ENCODE measurements around the gene CCN6.
"Not testable (repeated sequence)": the region's sequence is repeated elsewhere in the genome, so short reads cannot be mapped to it uniquely, and the experiment has no call there.

Gene CCN6

DNA sequence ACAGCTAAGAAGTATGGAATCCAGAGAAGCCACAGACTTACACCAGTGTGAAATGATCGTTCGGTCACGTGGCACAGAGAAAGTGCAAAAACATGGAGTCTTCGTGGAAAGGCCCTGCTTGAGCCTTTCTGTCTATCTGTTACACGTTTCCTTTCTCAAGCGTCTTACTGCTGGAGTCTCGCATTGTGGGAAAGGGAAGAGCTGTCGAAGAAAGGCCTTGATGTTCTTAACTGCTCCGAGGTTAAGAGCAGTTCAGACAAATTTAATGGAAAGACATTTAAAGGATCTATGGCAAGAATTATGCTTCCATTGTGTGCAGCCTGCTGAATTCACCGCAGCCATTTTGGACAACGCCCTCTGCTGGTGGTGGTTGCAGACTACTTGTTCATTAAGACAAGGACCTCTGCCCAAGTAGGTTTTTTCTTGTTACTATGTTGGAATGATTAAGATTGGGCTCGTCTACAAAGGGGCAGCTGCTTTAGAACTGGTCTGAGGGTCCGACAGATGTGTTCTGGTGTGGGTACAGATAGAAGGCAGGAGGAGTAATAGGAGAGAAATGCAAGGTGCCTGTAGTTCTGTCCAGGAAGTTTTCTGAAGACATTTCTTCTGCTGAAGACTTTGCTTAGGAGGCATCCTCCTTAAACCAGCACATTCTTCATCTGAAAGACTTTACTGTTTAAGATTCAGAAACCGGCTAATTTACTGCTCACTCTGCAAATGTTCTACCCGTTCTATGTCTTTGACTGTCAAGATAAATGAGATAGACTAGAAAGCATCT, 24.7 kb upstream of the CCN6 start:
- DNase-seq (ENCODE audit: low read depth in 3 of 3), result peak; percentile 65 to 81 (median 71)

DNA sequence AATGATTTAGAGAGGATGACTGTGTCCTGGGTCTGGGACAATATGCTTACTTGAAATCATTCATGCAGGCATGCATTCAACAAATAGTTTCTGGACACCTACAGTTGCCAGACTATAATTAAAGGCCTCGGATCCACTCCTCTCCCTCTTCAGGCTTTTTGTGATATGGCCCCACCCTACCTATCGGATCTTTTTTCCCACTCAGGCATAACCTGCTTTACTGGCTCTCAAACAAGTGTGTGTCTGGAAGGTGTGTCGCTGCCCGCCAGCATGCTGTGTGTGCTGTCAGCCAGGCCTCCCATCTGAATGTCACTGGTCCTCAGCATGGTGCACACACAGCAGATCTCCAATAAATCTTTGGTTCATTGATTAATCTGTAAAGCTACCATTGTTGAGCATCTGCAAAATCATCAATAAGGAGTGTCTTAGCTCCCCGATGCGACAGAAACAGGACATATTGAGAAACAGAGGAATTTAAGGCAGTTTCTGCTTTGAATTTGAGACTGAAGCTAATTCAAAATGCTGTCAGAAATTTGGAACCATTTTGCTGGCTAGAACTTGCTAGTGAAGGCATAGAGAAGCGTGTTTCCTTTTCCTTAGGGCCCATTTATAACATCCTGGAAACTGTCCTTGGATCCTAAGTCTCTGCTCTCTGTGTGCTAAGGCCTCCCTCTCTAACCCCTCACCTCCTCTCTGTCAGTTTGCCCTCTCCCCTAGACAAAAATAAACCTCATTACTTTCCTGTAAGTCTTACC, 23.5 kb upstream of the CCN6 start:
- no peak for DNase-seq (ENCODE audit: low read depth in 3 of 3)

DNA sequence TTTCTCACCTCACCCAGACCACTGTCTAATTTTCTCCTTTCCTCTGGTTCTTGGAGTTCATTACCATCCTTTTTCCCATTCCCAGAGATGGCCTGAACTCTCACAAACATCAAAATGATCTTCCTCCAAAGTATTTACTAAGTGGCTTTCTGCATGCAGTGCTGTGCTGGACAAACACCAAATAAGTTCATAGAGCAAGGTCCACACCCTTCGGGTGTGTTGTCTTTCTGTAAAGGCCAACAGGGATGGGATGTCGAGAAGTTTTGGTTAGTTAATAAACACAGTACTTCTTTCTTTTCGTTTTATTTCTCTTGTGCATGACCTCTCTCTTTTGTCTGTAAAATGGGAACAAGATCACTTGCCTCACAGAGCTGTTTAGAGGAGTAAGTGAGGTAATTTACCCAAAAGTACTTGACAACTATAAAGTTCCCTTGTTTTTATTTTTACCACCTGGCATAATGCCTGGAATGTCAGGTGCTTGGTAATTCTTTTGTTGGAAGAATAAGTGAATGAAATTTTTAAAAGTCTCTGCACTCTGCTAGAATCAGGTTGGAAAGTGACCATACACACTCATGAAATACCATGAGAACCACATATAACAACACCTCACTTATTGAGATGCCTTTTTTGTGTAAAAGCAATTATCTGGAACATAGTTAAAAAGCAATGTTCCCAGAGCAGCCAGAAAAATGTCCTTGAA, 22.8 kb upstream of the CCN6 start:
- no peak for DNase-seq (ENCODE audit: low read depth in 3 of 3)

DNA sequence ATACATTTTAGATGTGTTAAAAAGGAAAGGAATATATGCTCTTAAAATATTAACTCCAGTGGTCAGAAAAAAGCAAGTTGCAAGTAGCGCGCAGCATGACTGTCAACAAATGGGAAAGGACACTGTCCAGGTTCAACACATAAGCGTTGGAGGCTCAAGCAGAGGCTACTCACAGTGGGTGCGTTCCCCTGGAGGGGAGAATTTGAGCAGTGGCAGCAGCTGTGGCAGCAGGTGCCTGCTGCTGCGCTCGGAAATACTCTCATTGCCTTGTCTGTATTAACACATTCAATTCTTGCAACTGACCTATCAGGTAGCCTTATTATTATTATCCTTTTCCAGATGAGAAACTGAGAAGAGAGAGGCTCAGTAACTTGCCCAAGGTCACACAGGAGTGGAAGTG, 21.9 kb upstream of the CCN6 start:
- DNase-seq (ENCODE audit: low read depth in 3 of 3), result no peak

DNA sequence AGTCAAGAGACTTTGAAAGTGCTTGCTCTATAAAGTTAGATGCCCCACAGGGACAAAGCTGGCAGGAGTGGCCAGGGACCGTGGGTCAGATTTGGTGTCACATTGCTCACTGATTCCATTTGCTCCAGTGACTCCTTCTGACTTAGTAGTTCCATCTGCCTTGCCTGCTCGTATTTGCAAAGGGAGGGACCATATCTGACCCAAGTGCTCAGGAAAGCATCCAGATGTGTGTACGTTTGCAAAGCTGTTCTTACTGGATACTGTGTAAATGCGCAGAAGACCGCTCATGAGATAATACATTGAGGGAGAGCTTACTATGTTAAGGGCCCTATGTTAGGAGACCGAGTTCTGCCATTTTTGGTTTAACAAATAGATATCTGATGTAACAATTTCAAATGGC, 21.2 kb upstream of the CCN6 start:
- DNase-seq (ENCODE audit: low read depth in 3 of 3), result no peak

DNA sequence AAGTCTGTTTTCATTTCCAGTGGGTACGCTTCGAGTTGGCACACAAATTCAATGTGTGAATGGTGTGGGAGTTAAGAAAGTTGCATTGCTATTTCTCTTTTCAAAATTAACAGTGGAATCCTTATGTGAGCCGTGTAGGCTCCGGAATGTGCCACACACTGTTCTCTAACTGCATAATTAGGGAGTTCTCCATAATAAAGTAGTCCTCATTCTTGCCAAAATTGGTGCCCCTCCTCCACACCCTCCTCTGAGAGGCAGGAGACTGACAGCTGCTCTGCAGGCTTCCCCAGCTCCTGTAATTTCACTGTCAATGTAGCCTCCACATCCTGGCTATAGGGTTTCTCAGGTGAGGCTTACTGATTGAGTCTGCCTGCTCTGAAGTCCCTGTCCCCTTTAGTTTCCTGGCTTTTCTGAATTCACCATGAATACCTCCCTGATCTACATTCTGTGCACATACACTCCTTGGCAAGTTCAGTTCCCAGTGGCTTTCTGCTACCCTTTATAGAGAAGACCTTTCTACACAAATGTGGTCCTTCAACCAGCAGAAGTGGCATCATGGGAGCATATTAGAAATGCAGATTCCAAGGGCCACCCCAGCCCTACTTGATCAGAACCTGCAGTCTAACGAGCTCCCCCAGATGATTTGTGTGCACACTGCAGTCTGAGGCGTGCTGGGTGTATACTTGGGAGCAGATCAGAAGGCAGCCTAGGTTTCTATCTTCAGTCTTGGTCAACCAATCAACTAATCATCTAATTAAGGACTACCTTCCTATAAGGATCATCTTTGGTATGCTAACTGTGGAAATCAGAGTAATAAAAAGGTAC, 19.9 kb upstream of the CCN6 start:
- no peak for DNase-seq (ENCODE audit: low read depth in 3 of 3)

DNA sequence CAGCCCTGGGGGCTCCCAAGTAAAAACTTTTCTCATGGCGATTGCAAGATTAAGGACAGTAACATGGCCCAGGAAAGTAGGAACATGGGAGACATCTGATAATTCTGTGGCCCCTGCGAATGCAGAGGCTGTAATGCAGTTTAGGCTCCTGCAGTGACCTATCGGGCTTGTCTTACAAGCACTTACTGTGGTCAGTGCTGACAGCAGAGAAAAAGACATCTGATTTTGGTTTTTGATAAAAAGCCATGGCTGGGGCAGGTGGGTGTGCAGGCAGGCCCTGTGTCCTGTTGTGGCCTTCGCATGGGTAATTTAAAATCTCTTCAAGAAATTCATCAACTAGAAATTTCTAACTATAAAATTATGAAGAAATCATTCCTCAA, 19.3 kb upstream of the CCN6 start:
- no peak for DNase-seq (ENCODE audit: low read depth in 3 of 3)

DNA sequence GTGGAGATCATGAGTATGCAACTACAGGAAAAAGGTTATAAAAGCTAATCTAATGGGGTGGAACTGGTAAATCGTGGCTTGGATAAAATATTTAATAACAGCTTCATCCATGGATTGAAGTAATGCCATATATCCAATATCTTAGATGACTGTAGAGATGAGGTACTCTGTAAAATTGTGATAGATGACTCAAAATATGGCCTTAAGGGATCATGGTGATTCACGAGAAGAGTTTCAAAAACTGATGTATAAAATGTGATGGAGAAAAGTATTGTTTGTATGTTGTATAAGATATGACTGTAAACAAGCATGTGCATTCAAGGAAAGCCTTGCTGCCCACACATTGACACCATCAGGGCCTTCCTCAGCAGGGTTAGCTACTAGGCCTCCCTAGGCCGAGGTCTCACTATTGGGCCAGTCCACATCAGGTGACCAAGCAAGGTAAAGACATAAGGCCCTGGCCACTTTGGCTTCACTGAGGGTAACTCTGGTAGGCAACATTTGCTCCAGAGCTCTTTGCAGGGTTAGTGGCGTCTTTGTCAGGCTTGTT, 17.7 kb upstream of the CCN6 start:
- DNase-seq (ENCODE audit: low read depth in 3 of 3), result no peak

DNA sequence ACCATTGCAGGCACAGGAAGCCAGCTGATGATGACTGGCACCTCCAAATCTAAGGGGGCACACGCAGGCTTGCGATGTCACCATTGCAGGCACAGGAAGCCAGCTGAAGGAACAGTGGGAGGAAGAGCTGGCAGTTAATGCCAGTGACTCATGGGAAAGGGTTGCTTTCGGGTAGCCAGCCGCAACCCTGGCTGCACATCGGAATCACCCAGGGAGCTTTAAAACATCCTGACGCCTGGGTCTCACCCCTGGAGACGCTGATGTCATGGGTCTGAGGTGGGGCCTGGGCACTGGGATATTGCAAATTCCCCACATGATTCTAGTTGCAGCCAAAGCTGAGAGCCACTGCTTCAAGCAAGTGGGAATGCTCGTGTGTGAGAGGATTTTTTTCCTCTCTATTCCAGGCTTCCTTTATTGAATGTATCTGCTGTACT, 16.1 kb upstream of the CCN6 start:
- DNase-seq (ENCODE audit: low read depth in 3 of 3), result no peak

DNA sequence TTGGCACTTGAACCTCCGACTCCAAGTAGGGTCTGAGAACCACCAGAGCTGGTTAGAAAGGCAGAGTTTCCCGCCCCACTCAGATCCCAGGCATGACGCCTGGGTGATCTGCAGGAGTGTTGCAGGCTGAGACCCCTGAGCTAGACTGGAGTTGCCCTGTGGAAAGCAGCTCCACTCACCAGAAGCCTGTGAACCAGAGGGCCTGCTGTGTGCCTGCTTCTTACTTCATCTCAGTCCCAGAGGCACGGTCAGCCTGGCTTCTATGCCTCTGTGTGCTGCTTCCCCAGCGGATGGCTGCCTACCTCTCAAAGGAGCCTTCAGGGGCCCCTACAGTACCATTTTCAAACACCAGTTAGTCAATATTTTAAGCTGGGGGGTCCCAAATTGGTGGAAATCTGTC, 15.6 kb upstream of the CCN6 start:
- DNase-seq (ENCODE audit: low read depth in 3 of 3), result no peak

DNA sequence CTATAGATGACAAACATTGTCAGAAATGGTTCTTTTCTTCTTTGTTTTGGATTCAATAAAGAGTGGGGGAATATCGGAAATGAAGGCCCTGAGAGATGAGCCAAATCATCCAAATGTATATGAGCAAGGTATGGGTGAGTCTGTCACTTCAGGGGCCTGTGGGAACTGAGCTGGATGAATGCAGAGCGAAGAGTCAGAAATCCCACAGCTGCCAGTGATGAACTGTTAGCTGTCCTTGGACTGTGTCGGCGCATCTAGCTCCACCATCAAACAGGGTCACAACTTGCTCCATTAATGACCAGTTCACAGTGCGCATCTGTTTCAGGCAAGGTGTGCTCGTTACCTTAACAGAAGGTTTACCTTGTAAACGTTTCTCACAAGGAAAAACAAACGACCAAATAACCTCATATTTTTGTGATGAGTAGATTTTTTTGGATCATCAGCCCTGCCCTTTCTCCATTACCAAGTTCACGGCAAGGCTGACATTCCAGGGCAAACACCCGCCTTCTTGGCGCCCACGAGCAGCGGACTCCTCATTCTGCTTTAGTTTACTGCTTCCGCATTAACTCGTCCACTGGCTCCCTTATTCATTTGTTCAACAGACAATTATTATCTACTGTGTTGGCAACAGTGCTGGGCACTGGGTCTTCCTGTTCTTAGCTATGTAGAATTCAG, 15.0 kb upstream of the CCN6 start:
- no peak for DNase-seq (ENCODE audit: low read depth in 3 of 3)

DNA sequence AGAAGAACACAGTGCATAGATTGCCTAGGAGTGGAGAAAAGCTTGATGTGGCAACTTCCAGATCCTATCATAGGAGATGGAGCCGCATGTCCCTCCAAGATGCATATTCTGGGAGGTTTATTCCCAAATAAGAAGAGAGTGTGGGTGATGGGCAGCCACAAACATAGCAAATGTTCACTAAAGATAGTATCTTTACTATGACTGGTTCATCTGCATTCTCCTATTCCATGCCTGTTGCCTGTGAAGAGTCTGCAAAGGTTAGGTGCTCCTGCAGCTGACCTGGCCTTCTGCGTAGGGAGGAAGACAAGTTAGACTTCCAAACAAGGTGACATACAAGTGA, 14.5 kb upstream of the CCN6 start:
- no peak for DNase-seq (ENCODE audit: low read depth in 3 of 3)

DNA sequence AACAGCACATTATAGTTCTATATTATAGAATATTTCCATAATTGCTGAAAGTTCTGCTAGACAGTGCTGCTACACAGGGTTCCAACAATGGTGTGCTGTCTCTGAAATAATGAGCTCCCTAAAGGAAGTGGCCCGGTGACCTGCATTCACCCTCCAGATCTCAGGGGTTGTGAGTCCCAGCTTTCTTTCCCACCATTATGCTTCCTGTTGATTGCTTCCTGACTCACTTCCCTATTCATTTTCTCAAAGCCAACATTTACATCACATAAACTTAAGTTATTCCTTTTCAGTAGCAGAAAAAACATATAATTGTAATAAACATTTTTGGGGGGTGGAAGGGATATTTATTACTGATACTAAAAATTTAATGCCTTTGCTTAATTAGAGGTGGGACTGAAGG, 12.9 kb upstream of the CCN6 start:
- no peak for DNase-seq (ENCODE audit: low read depth in 3 of 3)

DNA sequence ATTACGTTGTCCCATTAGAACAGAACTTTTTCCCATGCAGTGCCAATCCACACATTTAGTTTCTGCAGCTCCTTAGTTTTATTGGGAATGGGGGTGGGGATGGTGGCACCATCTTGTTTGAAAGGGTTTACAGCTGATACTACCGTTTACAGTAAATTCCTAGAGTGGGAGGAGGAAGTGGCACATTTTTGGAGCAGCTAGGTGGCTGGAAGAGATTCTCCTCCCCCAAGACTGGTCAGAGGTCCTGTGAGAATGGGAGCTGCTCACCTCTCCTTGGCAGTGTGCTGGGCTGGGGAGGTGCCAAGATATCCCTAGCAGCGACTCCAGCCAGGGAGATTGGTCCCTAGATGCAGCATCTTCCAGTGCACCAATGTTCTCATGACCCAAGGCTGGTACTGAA, 12.4 kb upstream of the CCN6 start:
- no peak for DNase-seq (ENCODE audit: low read depth in 3 of 3)

DNA sequence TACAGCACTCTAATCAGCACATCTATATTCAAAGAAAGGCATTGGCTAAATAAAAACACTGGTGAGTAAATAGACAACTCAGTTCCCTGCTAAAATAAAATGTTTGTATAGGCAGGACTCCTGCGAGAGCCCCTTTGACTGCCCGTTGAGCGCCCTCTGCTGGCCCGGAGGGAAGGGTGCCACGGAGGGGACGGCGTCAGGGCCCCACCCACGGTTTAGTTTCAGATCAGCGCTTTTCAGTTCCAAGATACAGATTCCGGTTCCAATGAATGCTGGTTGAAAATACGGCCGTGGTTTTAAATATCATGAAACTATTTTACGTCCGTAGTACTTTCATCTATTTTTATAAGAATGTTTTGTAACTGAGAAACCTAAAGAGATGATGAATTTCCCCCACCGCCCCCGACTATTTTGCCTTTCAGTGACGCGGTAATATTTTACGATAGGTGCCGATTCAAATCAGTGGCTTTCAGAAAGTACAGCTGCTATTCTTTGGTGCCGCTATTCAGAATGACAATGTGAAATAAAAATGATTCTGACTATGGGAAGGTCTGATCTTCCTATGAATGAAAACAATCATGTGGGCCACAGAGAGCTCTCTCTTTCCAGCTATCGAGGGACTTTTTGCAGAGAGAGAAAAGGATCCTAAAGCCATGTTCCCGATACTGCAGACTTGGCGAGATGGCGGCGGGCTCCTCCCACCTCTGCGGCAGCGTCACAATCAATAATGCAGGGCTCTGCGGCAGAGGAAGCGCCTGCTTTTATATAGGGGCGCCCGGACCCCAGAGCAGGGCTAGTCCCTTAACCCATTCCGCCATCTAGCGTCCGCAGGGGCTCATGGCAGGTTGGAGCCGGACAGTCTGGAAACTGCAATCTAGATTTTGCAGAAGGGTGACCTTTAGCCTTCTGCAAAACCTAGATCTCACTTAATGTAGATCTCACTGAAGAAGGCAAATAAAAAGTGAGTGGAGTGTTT, 10.6 kb upstream of the CCN6 start:
- DNase-seq (ENCODE audit: low read depth in 3 of 3), result peak; percentile 87 to 89 (median 88)

DNA sequence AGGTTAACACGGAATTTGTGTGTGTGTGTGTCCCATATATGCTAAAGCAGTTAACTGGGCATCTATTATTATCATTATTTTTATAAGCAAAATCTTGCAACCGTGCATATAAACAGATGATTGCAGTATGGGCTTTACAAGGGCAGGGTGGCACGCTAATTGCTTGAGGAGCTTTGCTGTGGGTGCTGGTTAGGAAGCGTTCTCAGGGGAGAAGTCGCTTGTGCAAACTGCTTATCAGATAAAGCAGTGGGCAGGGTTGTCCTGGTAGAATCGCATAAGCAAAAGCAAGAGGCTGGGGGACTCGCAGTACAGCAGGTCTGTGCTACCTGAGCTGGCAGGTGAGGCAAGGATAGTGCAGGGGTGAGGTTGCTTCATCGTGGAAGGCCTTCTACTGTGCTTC, 9.7 kb upstream of the CCN6 start:
- DNase-seq (ENCODE audit: low read depth in 3 of 3), result no peak

DNA sequence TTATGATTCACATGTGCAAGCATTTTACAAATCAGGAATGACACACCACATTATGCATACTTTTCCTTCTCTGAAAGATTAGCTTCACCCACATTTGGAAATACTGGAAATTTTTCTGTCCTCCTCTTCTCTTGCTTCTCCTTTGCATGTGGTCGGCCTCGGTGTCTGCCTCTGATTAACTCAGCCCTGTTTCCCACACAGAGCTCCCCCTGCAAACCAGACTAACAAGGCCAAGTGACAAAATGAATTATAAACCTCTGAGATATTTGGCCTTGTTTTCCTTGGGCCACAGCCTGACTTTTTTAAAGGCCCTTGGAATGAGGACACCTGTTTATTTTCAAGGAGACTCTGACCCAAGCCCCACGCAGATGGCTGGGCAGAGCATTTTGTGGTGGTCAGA, 9.0 kb upstream of the CCN6 start:
- no peak for DNase-seq (ENCODE audit: low read depth in 3 of 3)

DNA sequence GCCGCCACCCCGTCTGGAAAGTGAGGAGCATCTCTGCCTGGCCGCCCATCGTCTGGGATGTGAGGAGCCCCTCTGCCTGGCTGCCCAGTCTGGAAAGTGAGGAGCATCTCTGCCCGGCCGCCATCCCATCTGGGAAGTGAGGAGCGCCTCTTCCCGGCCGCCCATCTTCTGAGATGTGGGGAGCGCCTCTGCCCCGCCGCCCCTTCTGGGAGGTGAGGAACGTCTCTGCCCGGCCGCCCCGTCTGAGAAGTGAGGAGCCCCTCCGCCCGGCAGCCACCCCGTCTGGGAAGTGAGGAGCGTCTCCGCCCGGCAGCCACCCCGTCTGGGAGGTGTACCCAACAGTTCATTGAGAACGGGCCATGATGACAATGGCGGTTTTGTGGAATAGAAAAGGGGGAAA, 6.4 kb upstream of the CCN6 start:
- DNase-seq (ENCODE audit: low read depth in 3 of 3), result not testable (repeated sequence)

DNA sequence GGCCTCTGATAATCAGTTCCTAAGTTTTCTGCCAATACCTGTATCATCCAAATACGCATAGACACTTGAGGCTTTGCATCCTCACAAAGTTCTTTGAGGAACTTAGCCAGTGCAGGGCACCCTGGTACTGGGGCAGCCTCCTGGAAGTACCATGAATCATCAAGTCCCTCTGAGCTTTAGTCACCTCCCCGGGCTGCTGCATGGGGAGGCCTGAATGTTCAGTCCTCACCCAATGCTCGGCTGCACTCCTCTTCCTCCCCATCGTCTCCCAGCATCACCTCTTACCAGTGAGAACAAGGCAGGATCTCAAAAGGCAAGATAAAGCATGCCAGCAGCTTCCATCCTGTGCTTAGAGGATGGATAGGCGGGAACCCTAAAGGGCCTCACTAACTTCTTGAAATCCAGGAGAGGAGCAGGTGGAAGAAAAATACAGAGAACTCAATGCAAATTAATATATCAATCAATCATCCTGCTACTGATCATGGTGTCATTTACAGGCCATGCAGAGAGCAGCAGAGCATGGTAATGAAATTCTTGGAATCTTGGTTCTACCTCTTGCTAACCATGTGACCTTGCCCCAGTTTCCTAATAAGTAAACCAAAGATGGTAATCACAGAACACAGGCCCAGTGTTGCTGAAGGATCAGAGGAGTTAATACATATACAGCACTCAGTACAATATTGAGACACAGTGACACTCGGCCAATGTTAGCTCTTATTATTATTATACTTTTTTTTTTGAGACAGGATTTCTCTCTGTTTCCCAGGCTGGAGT, 4.7 kb upstream of the CCN6 start:
- DNase-seq (ENCODE audit: low read depth in 3 of 3), result no peak

Data from stimulated activated CD4-positive, alpha-beta T cell treated with anti-CD3 and anti-CD28 coated beads, TNF-alpha, amount 100 ng/mL, for 48 hours (primary cell).